ENCODE data around the gene TULP4. TPM values are rescaled to one million over a fixed set of nuclear protein-coding genes. Genes with fewer than 3 reads are reported as not detected.
A peak's percentile ranks its signal among the peaks of the same experiment; 100 is the strongest.

Gene TULP4
- total RNA-seq, 2 donors from 2014 or later = 140 to 199 TPM

- no peaks in the 10 kb centered on the region for H3K36me3 ChIP-seq
- no peaks in the 10 kb centered on the region for H3K9me3 ChIP-seq
- no peak overlapping the region for H3K4me3 ChIP-seq
- no peak overlapping the region for H3K27ac ChIP-seq
- no peaks in the 10 kb centered on the region for H3K27me3 ChIP-seq
- DNase-seq (ENCODE audit: low spot score) = no peak
- TF ChIP-seq CTCF (IDR thresholded peaks at IDR 0.05) = no peak
- H3K4me1 ChIP-seq = peaks cover 0 to 13% of the 10 kb centered on the region in 2 donors
Measured at GRCh38 chr6:158269657-158270056, 42.6 kb upstream of the TULP4 start.

- Histone ChIP-seq H3K27ac (no peak overlapping the region), H3K9me3 (no peaks in the 10 kb centered on the region), H3K27me3 (no peaks in the 10 kb centered on the region), H3K4me1 (peaks cover 0 to 13% of the 10 kb centered on the region in 2 donors), H3K36me3 (no peaks in the 10 kb centered on the region), H3K4me3 (no peak overlapping the region)
- TF ChIP-seq CTCF (IDR thresholded peaks at IDR 0.05) = no peak
- DNase-seq (ENCODE audit: low spot score) = no peak
Measured at GRCh38 chr6:158270389-158271127, 41.7 kb upstream of the TULP4 start.

GRCh38 chr6:158272324-158272723 lies 39.9 kb upstream of the TULP4 start:
- peaks cover 0 to 13% of the 10 kb centered on the region in 2 donors for H3K4me1 ChIP-seq
- no peaks in the 10 kb centered on the region for H3K36me3 ChIP-seq
- DNase-seq (ENCODE audit: low spot score) = no peak
- H3K27ac ChIP-seq = no peak overlapping the region
- no peaks in the 10 kb centered on the region for H3K9me3 ChIP-seq
- H3K4me3 ChIP-seq = no peak overlapping the region
- H3K27me3 ChIP-seq = no peaks in the 10 kb centered on the region
- TF ChIP-seq CTCF (IDR thresholded peaks at IDR 0.05) = no peak

DNA sequence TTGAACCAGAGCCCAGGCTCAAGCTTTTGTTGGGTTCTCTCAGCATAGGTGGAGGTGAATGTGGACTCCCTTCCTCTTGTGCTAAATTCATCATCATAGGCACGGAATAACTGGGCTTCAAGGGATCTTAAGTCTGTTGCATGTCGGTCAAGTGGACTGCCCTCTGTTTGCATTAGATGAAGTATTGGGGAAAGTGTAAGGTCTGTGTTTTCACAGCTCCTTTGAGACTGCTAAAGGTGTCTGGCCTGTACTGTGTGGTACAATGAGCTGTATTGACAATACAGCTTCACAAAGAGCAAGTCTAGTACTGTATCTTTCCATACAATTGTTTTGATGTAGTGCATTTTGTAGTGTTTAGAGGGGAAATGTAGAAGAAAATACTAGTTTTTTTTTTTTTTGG lies 34.3 kb upstream of the TULP4 start:
- Histone ChIP-seq H3K27ac (no peak overlapping the region), H3K36me3 (no peaks in the 10 kb centered on the region), H3K4me3 (no peak overlapping the region), H3K9me3 (no peaks in the 10 kb centered on the region), H3K4me1 (peaks cover 0 to 1% of the 10 kb centered on the region in 2 donors), H3K27me3 (no peaks in the 10 kb centered on the region)
- no peak for TF ChIP-seq CTCF (IDR thresholded peaks at IDR 0.05)
- DNase-seq (ENCODE audit: low spot score) = no peak

DNA sequence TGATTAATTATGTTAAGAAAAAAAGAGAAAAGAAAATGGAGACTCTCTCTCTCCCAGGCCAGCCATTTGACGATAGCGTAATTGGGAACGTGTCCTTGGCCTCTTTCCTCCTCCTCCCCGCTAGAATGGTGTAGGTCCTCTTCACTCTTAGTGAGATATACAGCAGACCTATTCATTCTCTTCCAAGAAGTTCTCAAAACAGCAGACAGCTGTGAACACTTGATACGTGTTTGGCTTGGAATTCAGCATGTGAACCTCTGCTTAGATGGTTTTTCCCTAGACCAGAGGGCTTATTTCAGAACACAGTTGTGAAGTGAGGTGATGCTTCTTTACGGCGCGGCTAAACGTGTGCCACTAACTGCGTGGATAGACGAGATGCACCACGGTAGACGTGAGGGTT lies 32.6 kb upstream of the TULP4 start:
- Histone ChIP-seq H3K4me1 (peaks cover 0 to 15% of the 10 kb centered on the region in 2 donors), H3K9me3 (no peaks in the 10 kb centered on the region), H3K36me3 (no peaks in the 10 kb centered on the region), H3K27me3 (no peaks in the 10 kb centered on the region), H3K27ac (peak overlapping the region in 1 of 2 donors; percentile 46), H3K4me3 (no peak overlapping the region)
- TF ChIP-seq CTCF (IDR thresholded peaks at IDR 0.05) = no peak
- no peak for DNase-seq (ENCODE audit: low spot score)

Measured in right atrium auricular region (tissue), 2 donors.